ENCODE measurements around the gene IMMP2L. TPM values are rescaled to one million over a fixed set of nuclear protein-coding genes. Genes with fewer than 3 reads are reported as not detected.

The IMMP2L gene
- total RNA-seq, 4 donors from 2014 or later: 23.8 to 30.0 (median 27.7) TPM

DNA sequence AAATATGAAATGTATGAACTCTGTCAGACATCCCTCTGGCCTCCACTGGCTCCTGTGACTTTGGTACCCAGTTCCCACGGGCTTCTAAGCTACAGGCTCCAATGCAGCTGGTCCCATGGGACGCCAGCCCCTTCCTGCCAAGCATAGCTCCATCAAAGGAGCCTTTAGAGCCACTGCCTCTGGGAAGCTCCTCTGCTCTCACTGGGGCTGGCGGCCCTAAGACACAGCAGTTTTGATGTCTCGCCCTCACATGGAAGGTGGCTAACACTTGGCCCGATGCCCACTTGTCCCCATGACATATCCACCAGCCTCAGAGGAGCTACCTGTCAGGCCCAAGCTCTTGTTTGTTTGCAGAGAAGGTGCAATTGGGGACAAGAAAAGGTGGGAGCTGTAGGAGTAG, 925.0 kb downstream of the IMMP2L start:
- no peak for DNase-seq
- Histone ChIP-seq H3K9me3 (no peaks in the 10 kb centered on the region), H3K27me3 (no peaks in the 10 kb centered on the region), H3K36me3 (no peaks in the 10 kb centered on the region), H3K27ac (no peak overlapping the region), H3K4me1 (no peaks in the 10 kb centered on the region), H3K4me3 (replicated peaks in 1 of 3) (no peak overlapping the region)
- 88 to 93% methylated on average over 5 of the region's 5 CpGs for WGBS, 2 donors
- no peak for TF ChIP-seq CTCF (IDR thresholded peaks at IDR 0.05)
- no peak for TF ChIP-seq POLR2A (IDR thresholded peaks at IDR 0.05)
- intact Hi-C loops (cut with DNase I): no loop called here

DNA sequence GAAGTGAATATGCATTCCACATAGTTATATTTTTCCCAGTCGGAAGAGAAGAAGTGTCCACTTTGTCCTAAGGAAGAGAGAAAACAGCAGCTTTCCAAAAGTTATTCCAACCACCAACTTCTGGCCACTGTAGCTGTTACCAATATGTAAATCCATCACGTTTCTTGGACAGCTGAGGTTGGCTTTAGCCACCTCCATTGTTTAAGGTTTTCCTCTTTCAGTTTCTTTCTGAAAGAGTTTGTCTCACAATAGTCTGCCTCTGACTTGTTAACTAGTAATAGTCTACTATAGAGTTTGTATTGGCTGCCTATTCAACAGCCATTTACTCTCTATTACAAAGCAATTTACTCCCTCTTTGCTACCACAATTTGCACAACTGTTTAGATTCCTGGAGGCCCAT, 929.0 kb downstream of the IMMP2L start:
- H3K27me3 ChIP-seq: no peaks in the 10 kb centered on the region
- TF ChIP-seq POLR2A (IDR thresholded peaks at IDR 0.05): no peak
- no peak for TF ChIP-seq CTCF (IDR thresholded peaks at IDR 0.05)
- no peaks in the 10 kb centered on the region for H3K4me1 ChIP-seq
- DNase-seq: no peak
- no peaks in the 10 kb centered on the region for H3K9me3 ChIP-seq
- 75 to 76% methylated on average over 2 of the region's 2 CpGs for WGBS, 2 donors
- no peak overlapping the region for H3K4me3 ChIP-seq (replicated peaks in 1 of 3)
- intact Hi-C loops (cut with DNase I): no loop called here
- H3K27ac ChIP-seq: no peak overlapping the region
- no peaks in the 10 kb centered on the region for H3K36me3 ChIP-seq

- TF ChIP-seq CTCF (IDR thresholded peaks at IDR 0.05): no peak
- no peak for TF ChIP-seq POLR2A (IDR thresholded peaks at IDR 0.05)
- Histone ChIP-seq H3K27ac (no peak overlapping the region), H3K4me3 (replicated peaks in 1 of 3) (no peak overlapping the region), H3K9me3 (no peaks in the 10 kb centered on the region), H3K27me3 (no peaks in the 10 kb centered on the region), H3K4me1 (no peaks in the 10 kb centered on the region), H3K36me3 (no peaks in the 10 kb centered on the region)
- intact Hi-C loops (cut with DNase I): no loop called here
- WGBS, 2 donors: 86 to 91% methylated on average over 2 of the region's 2 CpGs
- no peak for DNase-seq
Observed at GRCh38 chr7:110626414-110626813, 935.9 kb downstream of the IMMP2L start.

GRCh38 chr7:110625294-110625693, 937.0 kb downstream of the IMMP2L start:
- 83 to 95% methylated on average over 3 of the region's 3 CpGs for WGBS, 2 donors
- H3K36me3 ChIP-seq: no peaks in the 10 kb centered on the region

GRCh38 chr7:110623436-110623835, 938.9 kb downstream of the IMMP2L start:
- 94% methylated on average over 3 of the region's 3 CpGs for WGBS, 2 donors
- Histone ChIP-seq H3K27ac (no peak overlapping the region), H3K9me3 (no peaks in the 10 kb centered on the region), H3K36me3 (no peaks in the 10 kb centered on the region), H3K4me1 (no peaks in the 10 kb centered on the region), H3K27me3 (no peaks in the 10 kb centered on the region), H3K4me3 (replicated peaks in 1 of 3) (no peak overlapping the region)
- no peak for TF ChIP-seq CTCF (IDR thresholded peaks at IDR 0.05)
- DNase-seq: no peak
- intact Hi-C loops (cut with DNase I): no loop called here

More at GRCh38 chr7:110625294-110625693, 937.0 kb downstream of the IMMP2L start:
- H3K4me3 ChIP-seq (replicated peaks in 1 of 3): no peak overlapping the region
- no peaks in the 10 kb centered on the region for H3K9me3 ChIP-seq
- no peak overlapping the region for H3K27ac ChIP-seq
- no peaks in the 10 kb centered on the region for H3K27me3 ChIP-seq
- intact Hi-C loops (cut with DNase I): no loop called here
- DNase-seq: no peak
- TF ChIP-seq CTCF (IDR thresholded peaks at IDR 0.05) (no peak), POLR2A (IDR thresholded peaks at IDR 0.05) (no peak)
- no peaks in the 10 kb centered on the region for H3K4me1 ChIP-seq

Measured in thyroid gland (tissue), 4 donors.